Sigmoid colon (tissue), 7 donors: ENCODE measurements around the gene AP1M2. TPM values are rescaled to one million over a fixed set of nuclear protein-coding genes. Genes with fewer than 3 reads are reported as not detected.

ENCODE experiments used
- DNase-seq: peaks from one replicate; pipeline ENCODE4 v3.0.0-alpha.2; 2019
- H3K27ac ChIP-seq, 4 donors: fragments of 200-600 bp; sonication (generic); one replicate each; pipeline ENCODE4 v1.5.1; 2016 to 2019; ENCODE audit warnings: mild to moderate bottlenecking in 1 of 4
- H3K27me3 ChIP-seq, 3 donors: fragments of 200-600 bp; sonication (generic); one replicate each; pipeline ENCODE4 v1.5.1; 2019; ENCODE audit warnings: mild to moderate bottlenecking in 1 of 3
- H3K36me3 ChIP-seq, 4 donors: fragments of 200-600 bp; sonication (generic); one replicate each; pipeline ENCODE4 v1.5.1; 2016 to 2019
- H3K4me1 ChIP-seq, 4 donors: fragments of 200-600 bp; sonication (generic); one replicate each; pipeline ENCODE4 v1.5.1; 2017 to 2019
- H3K4me3 ChIP-seq, 4 donors: fragments of 200-600 bp; sonication (generic); one replicate each; pipeline ENCODE4 v1.5.1; 2017 to 2019; ENCODE audit warnings: mild to moderate bottlenecking in 2 of 4, moderate library complexity in 1 of 4
- H3K9me3 ChIP-seq, 4 donors: fragments of 200-600 bp in 3 of 4; sonication (generic) in 3 of 4; one replicate each; pipeline versions ENCODE4 v1.5.1 to v1.6.1; 2013 to 2019
- EP300 ChIP-seq, 4 donors: sonication (generic); formaldehyde crosslinking; IDR thresholded peaks; one replicate each; pipeline ENCODE4 v1.6.1; 2017; ENCODE audit warnings: antibody characterized with exemption in 4 of 4
- POLR2A ChIP-seq, 2 donors: fragments of 450-650 bp; IDR thresholded peaks; one replicate each; pipeline ENCODE4 v1.6.1; 2016; ENCODE audit warnings: antibody characterized with exemption in 2 of 2, mild to moderate bottlenecking in 2 of 2, moderate library complexity in 2 of 2
- POLR2AphosphoS5 ChIP-seq, 4 donors: sonication (generic); formaldehyde crosslinking; IDR thresholded peaks; one replicate each; pipeline ENCODE4 v1.6.1; 2017; ENCODE audit warnings: antibody characterized with exemption in 4 of 4
- WGBS, 2 donors: extraction: QIAGEN DNeasy Blood & Tissue Kit; methylation state at CpG; one replicate each; pipeline ENCODE4 v1.1.7; 2013; 5-methylcytosine and 5-hydroxymethylcytosine counted together
- intact Hi-C: fragments of 100-400 bp; cut with DNase I; formaldehyde crosslinking; loops from one replicate; pipeline ENCODE4 v1.15.1; 2023
- polyA plus RNA-seq, 3 donors: library from polyadenylated mRNA; stranded (reverse); fragments of 200-250 nt; gene quantifications; one replicate each; pipeline ENCODE4 v1.2.3, GENCODE V29; 2013
- total RNA-seq, 4 donors: library from RNA; depleted of rRNA; stranded (reverse); fragments of >200 nt; gene quantifications; one replicate each; pipeline ENCODE4 v1.1.0, GENCODE V29; 2016
- TF ChIP-seq, protein P1 (sequence below), 4 experiments: fragments of 450-650 bp in 3 of 4; fragments of 200-600 bp in 1 of 4; IDR thresholded peaks; one replicate each; pipeline ENCODE4 v1.5.1; 2016 to 2019; ENCODE audit warnings: antibody characterized with exemption in 4 of 4, mild to moderate bottlenecking in 3 of 4, moderate library complexity in 2 of 4
- donor health status: healthy with polysubstance abuse.
- donor health status: Bipolar disorder and iron deficiency.
- donor health status: healthy.

AP1M2 gene
- total and polyA plus RNA-seq, 7 donors, result 1.1 to 178 (median 95.8) TPM; not detected in 2

DNA sequence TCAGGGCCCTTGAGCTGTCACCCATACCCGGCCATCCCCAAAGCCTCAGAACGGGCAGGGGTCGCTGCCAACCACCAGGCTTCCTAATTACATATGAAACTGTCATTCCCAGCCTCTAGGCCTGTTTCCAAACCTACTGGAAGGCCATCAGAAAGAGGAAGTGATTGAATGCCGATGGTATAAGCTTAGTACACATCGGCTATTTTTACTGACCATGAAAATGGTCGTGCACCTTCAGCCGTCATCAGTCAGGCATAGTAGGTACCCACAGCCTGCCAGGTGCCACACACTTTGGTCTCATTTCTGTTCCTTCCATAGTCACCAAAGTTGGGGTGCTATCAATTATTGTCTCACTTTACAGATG, 31.5 kb downstream of the AP1M2 start:
- intact Hi-C loops, result no loop called here
- Histone ChIP-seq H3K27ac (no peak overlapping the region), H3K4me3 (no peak overlapping the region), H3K27me3 (no peaks in the 10 kb centered on the region), H3K36me3 (peaks cover 33 to 100% (median 49%) of the 10 kb centered on the region in 4 donors), H3K4me1 (no peaks in the 10 kb centered on the region), H3K9me3 (no peaks in the 10 kb centered on the region)
- no peak for DNase-seq
- TF ChIP-seq, protein P1, sequence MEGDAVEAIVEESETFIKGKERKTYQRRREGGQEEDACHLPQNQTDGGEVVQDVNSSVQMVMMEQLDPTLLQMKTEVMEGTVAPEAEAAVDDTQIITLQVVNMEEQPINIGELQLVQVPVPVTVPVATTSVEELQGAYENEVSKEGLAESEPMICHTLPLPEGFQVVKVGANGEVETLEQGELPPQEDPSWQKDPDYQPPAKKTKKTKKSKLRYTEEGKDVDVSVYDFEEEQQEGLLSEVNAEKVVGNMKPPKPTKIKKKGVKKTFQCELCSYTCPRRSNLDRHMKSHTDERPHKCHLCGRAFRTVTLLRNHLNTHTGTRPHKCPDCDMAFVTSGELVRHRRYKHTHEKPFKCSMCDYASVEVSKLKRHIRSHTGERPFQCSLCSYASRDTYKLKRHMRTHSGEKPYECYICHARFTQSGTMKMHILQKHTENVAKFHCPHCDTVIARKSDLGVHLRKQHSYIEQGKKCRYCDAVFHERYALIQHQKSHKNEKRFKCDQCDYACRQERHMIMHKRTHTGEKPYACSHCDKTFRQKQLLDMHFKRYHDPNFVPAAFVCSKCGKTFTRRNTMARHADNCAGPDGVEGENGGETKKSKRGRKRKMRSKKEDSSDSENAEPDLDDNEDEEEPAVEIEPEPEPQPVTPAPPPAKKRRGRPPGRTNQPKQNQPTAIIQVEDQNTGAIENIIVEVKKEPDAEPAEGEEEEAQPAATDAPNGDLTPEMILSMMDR (IDR thresholded peaks at IDR 0.05), result no peak
- TF ChIP-seq POLR2A (IDR thresholded peaks at IDR 0.05) (no peak), EP300 (IDR thresholded peaks at IDR 0.05) (no peak)
- WGBS, 2 donors, result 73 to 86% methylated on average over 7 of the region's 7 CpGs

- TF ChIP-seq, protein P1 (IDR thresholded peaks at IDR 0.05), result no peak
- no peak for TF ChIP-seq EP300 (IDR thresholded peaks at IDR 0.05)
- TF ChIP-seq POLR2A (IDR thresholded peaks at IDR 0.05), result no peak
- no peak for TF ChIP-seq POLR2AphosphoS5 (IDR thresholded peaks at IDR 0.05)
- Histone ChIP-seq H3K36me3 (peaks cover 35 to 100% (median 48%) of the 10 kb centered on the region in 4 donors), H3K4me3 (no peak overlapping the region), H3K27ac (no peak overlapping the region), H3K4me1 (no peaks in the 10 kb centered on the region), H3K27me3 (no peaks in the 10 kb centered on the region), H3K9me3 (no peaks in the 10 kb centered on the region)
- intact Hi-C loops, result no loop called here
- 71 to 83% methylated on average over 30 of the region's 30 CpGs for WGBS, 2 donors
- no peak for DNase-seq
Observed at GRCh38 chr19:10554760-10555609, 32.1 kb downstream of the AP1M2 start.

DNA sequence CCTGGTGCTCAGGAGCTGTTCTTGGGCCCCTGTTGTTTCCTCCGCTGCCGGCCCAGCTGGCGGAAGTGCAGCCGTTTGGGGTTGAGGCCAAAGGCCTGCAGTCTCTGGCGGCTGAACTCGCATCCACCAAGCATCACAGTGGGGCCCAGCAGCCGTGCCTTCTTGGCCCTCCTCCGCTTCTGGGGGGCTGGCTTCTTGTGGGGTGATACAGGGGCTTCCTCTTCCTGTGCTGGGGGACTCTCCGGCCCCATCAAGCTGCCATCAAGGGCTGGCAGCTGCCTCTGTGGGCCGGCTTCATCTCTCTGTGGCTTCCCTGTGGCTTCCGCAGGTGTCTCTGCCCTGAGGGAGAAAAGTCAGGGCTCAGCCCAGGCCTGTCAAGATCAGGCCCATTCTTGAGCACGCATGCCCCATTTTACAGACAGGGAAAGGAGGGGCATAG, 33.1 kb downstream of the AP1M2 start:
- TF ChIP-seq, protein P1 (IDR thresholded peaks at IDR 0.05), result no peak
- no peak for TF ChIP-seq POLR2AphosphoS5 (IDR thresholded peaks at IDR 0.05)
- TF ChIP-seq EP300 (IDR thresholded peaks at IDR 0.05), result no peak
- no peak for TF ChIP-seq POLR2A (IDR thresholded peaks at IDR 0.05)
- no peaks in the 10 kb centered on the region for H3K4me1 ChIP-seq
- 39 to 70% methylated on average over 12 of the region's 12 CpGs for WGBS, 2 donors
- no peaks in the 10 kb centered on the region for H3K27me3 ChIP-seq
- H3K36me3 ChIP-seq, result peaks cover 31 to 100% (median 48%) of the 10 kb centered on the region in 4 donors
- no peak for DNase-seq
- no peaks in the 10 kb centered on the region for H3K9me3 ChIP-seq
- H3K4me3 ChIP-seq, result no peak overlapping the region
- intact Hi-C loops, result no loop called here
- no peak overlapping the region for H3K27ac ChIP-seq

DNA sequence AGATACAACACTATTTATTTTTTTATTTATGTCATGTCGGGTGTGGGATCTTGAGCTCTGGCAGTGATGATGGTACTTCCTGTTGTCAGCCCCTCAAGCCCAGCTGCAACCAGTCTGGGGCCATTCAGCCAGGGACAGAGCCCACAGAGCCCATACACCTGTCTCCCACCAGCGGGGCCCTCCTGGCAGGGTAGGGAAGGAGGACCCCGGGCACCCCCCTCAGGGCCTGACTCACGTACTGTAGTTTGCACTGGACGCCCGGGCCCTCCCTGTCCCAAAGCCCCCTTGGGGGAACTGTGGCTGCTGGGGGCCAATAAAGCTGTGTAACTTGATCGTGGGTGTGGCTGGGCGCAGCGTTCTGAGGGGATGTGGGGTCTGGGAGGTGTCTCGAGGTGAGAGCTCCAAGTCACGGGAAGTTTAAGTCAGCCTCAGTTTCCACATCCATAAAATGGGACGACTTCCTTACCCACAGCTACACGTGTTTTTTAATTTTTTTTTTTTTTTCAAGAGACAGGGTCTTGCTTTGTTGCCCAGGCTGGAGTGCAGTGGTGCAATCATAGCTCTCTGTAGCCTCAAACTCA, 33.9 kb downstream of the AP1M2 start:
- H3K4me1 ChIP-seq, result no peaks in the 10 kb centered on the region
- no peaks in the 10 kb centered on the region for H3K9me3 ChIP-seq
- no peak overlapping the region for H3K4me3 ChIP-seq
- H3K36me3 ChIP-seq, result peaks cover 32 to 100% (median 52%) of the 10 kb centered on the region in 4 donors
- intact Hi-C loops, result no loop called here
- no peaks in the 10 kb centered on the region for H3K27me3 ChIP-seq
- 51 to 66% methylated on average over 13 of the region's 13 CpGs for WGBS, 2 donors
- no peak overlapping the region for H3K27ac ChIP-seq
- TF ChIP-seq POLR2A (IDR thresholded peaks at IDR 0.05) (no peak), EP300 (IDR thresholded peaks at IDR 0.05) (no peak), POLR2AphosphoS5 (IDR thresholded peaks at IDR 0.05) (no peak)
- TF ChIP-seq, protein P1 (IDR thresholded peaks at IDR 0.05), result no peak
- no peak for DNase-seq
